HCT116 (cell line): Measurements from ENCODE around the gene WNT5B. TPM values are rescaled to one million over a fixed set of nuclear protein-coding genes. Genes with fewer than 3 reads are reported as not detected.

Source experiments
- ATAC-seq: fragments of 200-7000 bp; cut with Tn5 transposase; 2 replicates; pipeline ENCODE4 v1.9.1; 2020; ENCODE audit warnings: mild to moderate bottlenecking, moderate library complexity
- BruUV-seq: library from RNA; stranded (reverse); fragments of 400-500 nt; replicated peaks from 2 replicates; lab custom pipeline; 2021; lab: Mats Ljungman, UMichigan
- CTCF ChIA-PET: fragments of 300-600 bp; sonication (Branson Sonifier 250); formaldehyde crosslinking; loops from one replicate; lab custom pipeline; 2021; ENCODE audit warnings: antibody characterized with exemption; lab: Charles Lee
- POLR2A ChIA-PET: fragments of 300-600, 350-600 bp; sonication (Branson Sonifier 250); formaldehyde crosslinking; loops from one replicate; lab custom pipeline; 2021; ENCODE audit warnings: antibody characterized with exemption; lab: Charles Lee
- RAD21 ChIA-PET, 2 experiments: fragments of 300-600 bp; sonication (Branson Sonifier 250); formaldehyde crosslinking; loops; one replicate each; lab custom pipeline; 2023; ENCODE audit warnings: low total read pairs in 2 of 2; ENCODE audit not compliant: uncharacterized antibody in 2 of 2, unreplicated experiment in 2 of 2, low non-redundant PET in 1 of 2; lab: Charles Lee
- DNase-seq: peaks from one replicate; pipeline ENCODE4 v3.0.0-alpha.2; 2010; ENCODE audit warnings: low read depth, low spot score
- H2AFZ ChIP-seq: fragments of 200-600 bp; shearing (Covaris generic), sonication (generic); 2 replicates; pipeline ENCODE4 v1.6.1; 2017; ENCODE audit warnings: low read depth, mixed run types, mixed read lengths, antibody characterized with exemption, low read length; ENCODE audit not compliant: poor library complexity, severe bottlenecking
- H3K27ac ChIP-seq: 2 replicates; pipeline ENCODE4 v1.5.1; 2012; ENCODE audit warnings: low read depth, low read length
- H3K27me3 ChIP-seq: fragments of 200-600 bp; sonication (generic); 2 replicates; pipeline ENCODE4 v1.6.1; 2016; ENCODE audit warnings: mixed run types, low read length, mixed read lengths; ENCODE audit not compliant: insufficient read depth
- H3K36me3 ChIP-seq, 2 experiments: fragments of 200-500 bp in 1 of 2; fragments of 200-600 bp in 1 of 2; sonication (Bioruptor generic) in 1 of 2; sonication (generic) in 1 of 2; 2 replicates each; pipeline versions ENCODE4 v1.5.1 to v1.6.1; 2014 to 2016; ENCODE audit warnings: low read length in 2 of 2, inconsistent platforms in 1 of 2, mixed read lengths in 1 of 2, mixed run types in 1 of 2; ENCODE audit not compliant: insufficient read depth in 2 of 2, control insufficient read depth in 1 of 2
- H3K4me1 ChIP-seq, 2 experiments: fragments of 200-600 bp in 1 of 2; sonication (generic) in 1 of 2; 2 replicates each; pipeline versions ENCODE4 v1.5.1 to v1.6.1; 2012 to 2017; ENCODE audit warnings: low read length in 2 of 2, inconsistent platforms in 1 of 2, mild to moderate bottlenecking in 1 of 2, mixed read lengths in 1 of 2, mixed run types in 1 of 2, moderate library complexity in 1 of 2; ENCODE audit not compliant: insufficient read depth in 2 of 2, control insufficient read depth in 1 of 2
- H3K4me2 ChIP-seq: fragments of 200-600 bp; sonication (generic); 2 replicates; pipeline ENCODE4 v1.6.1; 2017; ENCODE audit warnings: mixed run types, low read length, mixed read lengths
- H3K4me3 ChIP-seq, 2 experiments: fragments of 200-600 bp in 1 of 2; sonication (generic) in 1 of 2; replicated peaks in 1 of 2; 2 replicates each; pipeline ENCODE4 v1.5.1; 2011 to 2016; ENCODE audit warnings: low read length in 2 of 2, control low read depth in 1 of 2, low read depth in 1 of 2, mild to moderate bottlenecking in 1 of 2, mixed read lengths in 1 of 2, mixed run types in 1 of 2
- H3K79me2 ChIP-seq: fragments of 200-600 bp; sonication (generic); 2 replicates; pipeline ENCODE4 v1.6.1; 2017; ENCODE audit warnings: mild to moderate bottlenecking, mixed run types, low read length, moderate library complexity, mixed read lengths; ENCODE audit not compliant: insufficient read depth
- H3K9ac ChIP-seq: fragments of 200-600 bp; sonication (generic); 2 replicates; pipeline ENCODE4 v1.6.1; 2016; ENCODE audit warnings: low read length, mixed read lengths
- H3K9me2 ChIP-seq: fragments of 200-600 bp; sonication (generic), shearing (Covaris generic); 2 replicates; pipeline ENCODE4 v1.6.1; 2017; ENCODE audit warnings: mixed run types, mild to moderate bottlenecking, moderate library complexity; ENCODE audit not compliant: insufficient read depth
- H3K9me3 ChIP-seq, 2 experiments: fragments of 200-500 bp in 1 of 2; fragments of 200-600 bp in 1 of 2; sonication (Bioruptor generic) in 1 of 2; sonication (generic) in 1 of 2; 2 replicates each; pipeline ENCODE4 v1.6.1; 2014 to 2017; ENCODE audit warnings: low read length in 2 of 2, mixed read lengths in 2 of 2, inconsistent platforms in 1 of 2, low read depth in 1 of 2, mild to moderate bottlenecking in 1 of 2, mixed run types in 1 of 2, moderate library complexity in 1 of 2; ENCODE audit not compliant: control insufficient read depth in 1 of 2, insufficient read depth in 1 of 2
- H4K20me1 ChIP-seq: fragments of 200-600 bp; sonication (generic), shearing (Covaris generic); 2 replicates; pipeline ENCODE4 v1.6.1; 2017; ENCODE audit warnings: mixed run types, mild to moderate bottlenecking, moderate library complexity; ENCODE audit not compliant: insufficient read depth
- ATF3 ChIP-seq: IDR thresholded peaks from 2 replicates; pipeline ENCODE4 v1.6.1; 2012
- CEBPB ChIP-seq: IDR thresholded peaks from 2 replicates; pipeline ENCODE4 v1.6.1; 2012; ENCODE audit warnings: low read depth
- EGR1 ChIP-seq: IDR thresholded peaks from 2 replicates; pipeline ENCODE4 v1.6.1; 2012; ENCODE audit warnings: low read depth
- EZH2 ChIP-seq: fragments of 200-600 bp; sonication (generic); IDR thresholded peaks from 2 replicates; pipeline ENCODE4 v1.6.1; 2017; ENCODE audit warnings: antibody characterized with exemption, mixed run types
- FOSL1 ChIP-seq: IDR thresholded peaks from 2 replicates; pipeline ENCODE4 v1.6.1; 2012; ENCODE audit warnings: low read depth
- JUND ChIP-seq: IDR thresholded peaks from 2 replicates; pipeline ENCODE4 v1.6.1; 2012
- MAX ChIP-seq: IDR thresholded peaks from 2 replicates; pipeline ENCODE4 v1.6.1; 2012
- POLR2AphosphoS5 ChIP-seq: IDR thresholded peaks from 2 replicates; pipeline ENCODE4 v1.6.1; 2011; ENCODE audit warnings: mild to moderate bottlenecking, low read depth, low read length, moderate library complexity
- REST ChIP-seq: IDR thresholded peaks from 2 replicates; pipeline ENCODE4 v1.6.1; 2012; ENCODE audit warnings: low read depth
- SP1 ChIP-seq: IDR thresholded peaks from 2 replicates; pipeline ENCODE4 v1.6.1; 2012; ENCODE audit warnings: low read depth
- intact Hi-C: fragments of 100-400 bp; cut with micrococcal nuclease; formaldehyde crosslinking; loops from 2 replicates; pipeline ENCODE4 v1.10.0; 2022
- total RNA-seq: library from RNA; stranded (reverse); gene quantifications from one replicate; pipeline ENCODE4 v1.2.1, GENCODE V29; 2021; ENCODE audit not compliant: unreplicated experiment

Gene WNT5B
- total RNA-seq, 1 experiment from 2014 or later = 0.52 TPM

- no peaks in the 10 kb centered on the region for H3K9me3 ChIP-seq
- no TSS peak for BruUV-seq
- peak overlapping the region; percentile 95 for H2AFZ ChIP-seq
- peak; percentile 72 for DNase-seq
- TF ChIP-seq POLR2AphosphoS5 (peak; percentile 45), MAX (peak; percentile 65; the same call in 1 of the 2 replicates), EZH2 (no peak), EGR1 (no peak), JUND (peak; percentile 57), CEBPB (peak; percentile 42; the same call in 1 of the 2 replicates), SP1 (peak; percentile 51; the same call in 1 of the 2 replicates), ATF3 (0 out of 2 replicates have a peak, but pooled peaks have one; percentile 32), REST (no peak), FOSL1 (peak; percentile 74)
- TF ChIP-seq, all 23 proteins: peak for 7
- intact Hi-C loops = no loop called here
- Histone ChIP-seq H3K36me3 (no peaks in the 10 kb centered on the region), H3K4me1 (peaks cover 8 to 22% of the 10 kb centered on the region in 2 experiments), H3K79me2 (no peaks in the 10 kb centered on the region), H3K4me3 (peak overlapping the region; percentile 41 to 60), H3K9me2 (no peaks in the 10 kb centered on the region), H4K20me1 (no peaks in the 10 kb centered on the region), H3K27ac (peak overlapping the region; percentile 69), H3K27me3 (no peaks in the 10 kb centered on the region), H3K4me2 (peak overlapping the region; percentile 75), H3K9ac (peak overlapping the region; percentile 24)
- ATAC-seq = peak; percentile 71
- RAD21 ChIA-PET = interaction anchor here (0.6 to 1.8 kb wide), 5 partner anchors 23 to 488 kb away, joined by 3 to 7 read pairs (median 4); no protein-coding TSS in a partner anchor
- POLR2A ChIA-PET = interaction anchor here (0.6 to 0.9 kb wide), 2 partner anchors 9 to 657 kb away, joined by 3 read pairs; no protein-coding TSS in a partner anchor
- CTCF ChIA-PET = interaction anchor here (0.6 to 1.9 kb wide), 10 partner anchors 13 to 1030 kb away, joined by 3 to 22 read pairs (median 4); partner anchors contain the start of genes RAD52 and WNT5B
These were observed 22.9 kb upstream of the WNT5B start for GRCh38 chr12:1606021-1606622.
